NCI-H2196 treated with DMSO at 0.1 percent for 48 hours (cell line): ENCODE results near the gene RABGAP1L.
"Not testable (repeated sequence)": the region's sequence is repeated elsewhere in the genome, so short reads cannot be mapped to it uniquely, and the experiment has no call there.

Experiments used
- DNase-seq: peaks from one replicate; lab custom pipeline; 2025; ENCODE audit not compliant: unreplicated experiment; lab: John Stamatoyannopoulos, UW

Gene RABGAP1L

DNA sequence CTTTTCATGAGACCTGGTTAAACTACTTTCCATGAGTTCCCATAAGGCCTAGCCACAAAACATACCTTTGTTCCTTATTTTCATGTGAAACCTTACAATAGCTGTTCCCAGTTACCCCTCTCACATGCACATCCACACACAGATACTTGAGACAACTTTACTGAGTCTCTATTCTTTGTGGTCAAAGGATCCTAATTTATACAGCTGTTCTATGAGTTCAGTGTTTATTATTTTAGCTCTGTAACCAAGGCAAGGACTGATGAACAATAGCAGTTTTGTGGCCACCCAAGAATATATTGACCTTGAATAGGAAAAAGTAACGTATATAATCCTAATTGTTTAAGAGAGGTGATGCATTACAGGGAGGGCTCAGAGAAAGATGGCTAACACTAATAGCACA is 679.9 kb downstream of the RABGAP1L start:
- DNase-seq = no peak

DNA sequence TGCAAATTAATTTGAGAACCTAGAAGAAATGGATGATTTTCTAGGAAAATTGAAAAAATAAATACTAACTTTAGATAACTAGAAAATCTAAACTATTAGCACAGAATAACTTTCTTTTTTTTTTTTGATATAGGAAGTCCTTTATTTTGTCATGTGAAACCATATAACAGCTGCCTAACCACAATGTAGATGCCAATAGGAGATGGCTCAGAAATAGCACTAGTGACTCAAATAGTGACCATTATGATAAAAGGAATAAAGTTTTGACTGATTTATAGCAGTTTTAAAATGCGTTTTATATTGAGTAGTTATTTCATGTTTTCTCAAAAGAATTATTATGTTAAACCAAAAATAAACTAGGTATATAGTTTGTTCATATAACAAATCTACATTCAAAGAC is 682.4 kb downstream of the RABGAP1L start:
- DNase-seq = no peak

DNA sequence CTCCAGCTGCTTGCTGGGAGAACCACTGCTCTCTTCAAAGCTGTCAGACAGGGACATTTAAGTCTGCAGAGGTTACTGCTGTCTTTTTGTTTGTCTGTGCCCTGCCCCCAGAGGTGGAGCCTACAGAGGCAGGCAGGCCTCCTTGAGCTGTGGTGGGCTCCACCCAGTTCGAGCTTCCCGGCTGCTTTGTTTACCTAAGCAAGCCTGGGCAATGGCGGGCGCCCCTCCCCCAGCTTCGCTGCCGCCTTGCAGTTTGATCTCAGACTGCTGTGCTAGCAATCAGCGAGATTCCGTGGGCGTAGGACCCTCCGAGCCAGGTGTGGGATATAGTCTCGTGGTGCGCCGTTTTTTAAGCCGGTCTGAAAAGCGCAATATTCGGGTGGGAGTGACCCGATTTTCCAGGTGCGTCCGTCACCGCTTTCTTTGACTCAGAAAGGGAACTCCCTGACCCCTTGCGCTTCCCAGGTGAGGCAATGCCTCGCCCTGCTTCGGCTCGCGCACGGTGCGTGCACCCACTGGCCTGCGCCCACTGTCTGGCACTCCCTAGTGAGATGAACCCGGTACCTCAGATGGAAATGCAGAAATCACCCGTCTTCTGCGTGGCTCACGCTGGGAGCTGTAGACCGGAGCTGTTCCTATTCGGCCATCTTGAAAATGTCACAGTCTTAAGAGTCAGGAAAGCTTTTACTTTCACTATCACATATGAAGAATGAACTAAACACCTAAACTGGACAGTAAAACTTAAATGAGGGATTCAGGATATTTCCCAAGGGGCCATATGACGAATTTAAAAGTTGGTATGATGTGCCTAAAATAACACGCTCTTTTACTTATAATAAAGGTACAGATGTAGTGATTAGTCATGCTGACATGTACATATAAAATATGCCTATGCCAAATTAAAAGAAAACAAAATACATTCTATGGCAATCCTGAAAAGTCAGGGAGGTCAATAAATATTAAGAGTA is 689.6 kb downstream of the RABGAP1L start:
- not testable (repeated sequence) for DNase-seq

DNA sequence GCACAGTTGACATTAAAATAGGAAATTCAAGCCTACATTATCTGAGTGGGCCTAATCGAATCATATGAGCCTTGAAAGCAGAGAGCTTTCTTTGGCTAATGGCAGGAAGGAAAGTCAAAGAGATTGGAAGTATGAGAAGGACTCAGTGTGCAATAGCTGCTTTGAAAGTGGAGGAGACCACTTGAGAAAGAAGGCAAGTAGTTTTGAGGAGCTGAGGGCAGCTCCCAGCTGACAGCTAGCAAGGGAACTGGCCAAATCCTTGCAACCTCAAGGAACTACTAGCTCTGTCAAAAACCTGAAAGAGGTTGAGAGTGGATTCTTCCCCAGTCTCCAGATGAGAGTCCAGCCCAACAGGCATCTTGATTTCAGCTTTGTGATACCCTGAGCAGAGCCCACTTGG is 691.4 kb downstream of the RABGAP1L start:
- no peak for DNase-seq

DNA sequence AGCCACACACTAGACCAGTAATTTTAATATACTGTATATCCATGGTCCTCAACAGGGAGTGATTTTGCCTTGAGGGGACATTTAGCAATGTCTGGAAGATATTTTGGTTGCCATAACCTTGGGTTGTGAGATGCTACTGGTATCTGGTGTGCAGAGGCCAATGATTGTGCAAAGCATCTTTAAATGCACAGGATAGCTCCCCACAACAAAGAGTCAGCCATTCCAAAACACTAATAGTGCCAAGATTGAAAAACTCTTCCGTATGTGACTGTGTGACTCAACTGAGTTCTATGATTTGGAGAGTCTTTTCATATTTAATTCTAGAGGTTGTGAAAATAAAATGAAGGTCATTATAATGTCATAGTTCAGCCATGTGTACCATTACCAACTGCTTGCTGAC is 699.0 kb downstream of the RABGAP1L start:
- DNase-seq = no peak

DNA sequence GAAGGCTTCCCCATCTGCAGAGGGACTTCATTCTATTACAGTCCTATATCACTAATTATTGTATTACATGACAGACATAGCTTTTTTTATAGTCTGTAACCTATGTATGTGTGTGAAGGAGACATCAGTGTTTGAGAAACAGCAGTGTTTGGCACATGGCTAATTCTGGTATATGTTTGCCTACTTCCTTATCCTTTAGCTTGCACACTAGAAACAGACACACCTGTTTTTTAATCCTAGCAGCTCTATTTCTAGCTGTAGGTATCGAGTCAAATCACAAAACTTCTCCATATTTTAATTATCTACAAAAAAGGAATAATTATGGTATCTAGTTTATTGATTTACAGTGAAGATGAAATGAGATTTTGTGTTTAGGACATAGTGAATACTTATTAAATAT is 711.0 kb downstream of the RABGAP1L start:
- DNase-seq = no peak

DNA sequence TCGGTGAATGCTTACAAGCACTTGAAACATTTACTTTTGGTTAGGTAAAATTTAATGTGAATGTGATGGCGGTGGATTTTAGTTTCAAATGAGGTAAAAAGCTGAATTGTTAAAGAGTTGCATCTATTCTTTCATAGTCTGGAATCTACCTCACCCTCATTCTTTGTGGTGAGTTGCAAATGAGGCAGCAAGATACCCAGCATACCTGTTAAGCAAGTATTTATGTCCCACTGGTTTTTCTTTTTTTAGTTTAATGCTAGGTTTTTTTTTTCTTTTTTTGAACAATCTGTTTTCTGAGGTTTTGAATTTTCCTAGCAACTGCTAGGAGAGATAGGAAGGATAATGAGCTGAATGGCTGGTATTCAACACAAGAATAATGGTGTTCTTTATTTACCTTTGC is 712.6 kb downstream of the RABGAP1L start:
- no peak for DNase-seq

DNA sequence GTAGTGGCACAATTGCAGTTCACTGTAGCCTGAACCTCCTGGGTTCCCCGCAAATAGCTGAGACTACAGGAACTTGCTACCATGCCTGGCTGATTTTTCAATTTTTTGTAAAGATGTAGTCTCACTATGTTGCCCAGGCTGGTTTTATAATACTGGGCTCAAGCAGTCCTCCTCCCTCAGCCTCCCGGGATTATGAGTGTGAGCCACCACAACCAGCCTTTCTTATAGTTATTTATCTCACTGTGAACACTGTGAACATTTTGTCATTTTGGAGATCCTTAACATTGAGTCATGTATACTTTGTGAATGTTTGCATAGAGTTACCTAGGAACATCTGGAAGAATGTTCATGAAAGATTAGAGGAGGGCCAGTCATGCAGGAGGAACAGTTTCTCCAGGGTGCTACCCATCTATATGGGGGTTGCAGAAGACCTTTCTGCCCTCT is 713.3 kb downstream of the RABGAP1L start:
- DNase-seq = no peak

DNA sequence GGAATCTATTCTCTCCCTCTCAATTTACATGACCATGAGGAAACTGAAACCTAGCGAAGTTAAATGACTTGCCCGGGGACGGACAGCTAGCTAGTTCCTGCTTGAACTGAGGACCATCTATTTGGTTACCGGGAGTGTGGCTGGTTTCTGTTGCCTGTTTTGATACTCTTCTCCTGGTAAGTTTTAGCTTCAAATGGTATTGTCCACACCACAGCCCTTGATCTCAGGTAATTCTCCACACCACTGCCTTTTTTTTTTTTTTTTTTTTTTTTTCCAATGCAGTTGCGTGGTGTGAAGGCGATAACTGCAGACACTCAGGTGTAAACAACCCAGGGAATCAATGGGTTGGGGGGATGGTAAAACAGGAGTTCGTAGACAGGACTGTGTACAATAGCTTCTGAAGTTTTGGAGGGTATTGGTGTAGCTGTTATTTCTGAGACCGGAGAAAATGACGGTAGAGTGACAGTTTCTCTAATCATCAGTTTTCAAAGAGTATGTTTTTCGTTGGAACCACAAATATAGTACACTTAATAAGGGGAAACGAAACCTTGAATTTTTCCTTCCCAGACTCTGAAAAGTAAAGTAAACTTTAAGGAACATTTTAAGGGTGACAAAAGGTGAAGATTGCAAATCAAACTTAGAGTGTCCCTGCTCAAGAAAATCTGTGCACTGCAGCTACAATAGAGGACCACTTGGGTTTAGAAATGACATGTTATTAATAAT is 715.2 kb downstream of the RABGAP1L start:
- DNase-seq = no peak

DNA sequence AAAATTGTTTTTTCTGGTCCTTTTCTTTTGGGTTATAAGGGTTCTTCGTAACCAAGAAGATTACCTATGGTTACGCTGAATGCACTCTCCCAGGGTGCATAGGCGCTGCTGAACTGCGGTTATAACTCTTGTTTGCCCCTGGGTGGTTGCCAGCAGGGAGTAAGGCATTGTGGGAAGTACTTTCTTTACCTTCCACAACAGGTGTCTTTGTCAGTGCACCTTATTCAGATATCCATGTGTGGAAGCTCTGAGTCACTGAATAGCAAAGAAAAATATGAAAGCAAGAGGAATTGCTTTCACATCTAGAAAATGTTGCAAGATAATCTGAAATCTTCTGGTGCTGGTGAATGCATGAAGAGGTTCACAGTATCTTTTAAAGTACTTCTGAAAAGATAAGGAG is 716.0 kb downstream of the RABGAP1L start:
- peak; percentile 80 for DNase-seq

DNA sequence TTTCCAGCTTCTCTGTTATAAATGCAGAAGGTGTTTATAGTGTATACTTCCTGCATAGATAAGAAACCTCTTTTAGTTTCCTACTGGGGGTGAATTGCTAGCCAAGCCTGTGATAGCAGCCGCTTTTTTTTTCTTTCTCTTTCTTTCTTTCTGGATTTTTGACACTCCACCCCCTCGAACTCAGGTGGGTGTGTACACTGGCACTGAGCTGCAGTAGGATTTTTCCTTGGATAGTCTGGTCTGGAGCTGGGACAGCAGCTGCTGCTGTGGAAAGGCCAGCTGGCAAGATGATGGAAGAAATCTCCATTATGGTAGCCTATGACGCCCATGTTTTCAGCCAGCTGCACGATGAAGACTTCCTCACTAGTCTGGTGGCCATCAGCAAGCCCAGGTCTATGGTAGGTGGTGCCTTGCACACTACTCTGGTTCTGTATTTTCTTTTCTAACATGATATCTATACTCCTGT is 717.9 kb downstream of the RABGAP1L start:
- DNase-seq = no peak

DNA sequence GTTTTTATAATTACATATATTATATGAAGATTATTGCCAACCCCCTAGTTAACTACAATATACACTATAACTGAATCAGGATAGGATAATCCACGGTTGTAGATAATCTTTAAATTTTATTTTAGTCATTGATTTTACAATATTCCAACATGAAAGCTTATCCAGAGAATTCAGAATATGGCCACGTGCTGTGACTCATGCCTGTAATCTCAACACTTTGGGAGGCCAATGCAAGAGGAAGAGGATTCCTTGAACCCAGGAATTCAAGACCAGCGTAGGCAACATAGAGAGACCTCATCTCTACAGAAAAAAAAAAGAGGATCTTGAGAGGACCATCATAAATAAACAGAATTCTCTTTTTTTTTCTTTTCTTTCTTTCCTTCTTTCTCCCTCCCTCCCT is 720.9 kb downstream of the RABGAP1L start:
- DNase-seq = no peak

DNA sequence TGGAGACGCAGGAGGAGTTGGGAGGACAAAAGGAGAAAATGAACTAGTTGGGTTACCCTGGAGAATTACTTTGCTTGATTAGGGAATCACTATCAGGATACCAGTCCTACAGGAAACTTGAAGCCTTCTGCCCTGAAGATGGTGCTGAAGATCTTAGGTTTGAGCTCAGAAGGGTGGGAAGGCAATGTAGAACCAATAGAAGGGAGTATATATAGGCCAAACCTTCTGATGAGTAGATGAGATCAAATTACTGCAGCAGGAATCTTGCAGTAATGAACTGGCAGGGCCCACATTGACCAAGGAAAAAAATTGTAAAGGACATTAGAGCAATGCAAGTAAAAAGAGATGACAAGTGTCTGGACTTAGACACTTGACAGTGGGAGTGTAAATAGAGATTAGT is 724.1 kb downstream of the RABGAP1L start:
- no peak for DNase-seq

DNA sequence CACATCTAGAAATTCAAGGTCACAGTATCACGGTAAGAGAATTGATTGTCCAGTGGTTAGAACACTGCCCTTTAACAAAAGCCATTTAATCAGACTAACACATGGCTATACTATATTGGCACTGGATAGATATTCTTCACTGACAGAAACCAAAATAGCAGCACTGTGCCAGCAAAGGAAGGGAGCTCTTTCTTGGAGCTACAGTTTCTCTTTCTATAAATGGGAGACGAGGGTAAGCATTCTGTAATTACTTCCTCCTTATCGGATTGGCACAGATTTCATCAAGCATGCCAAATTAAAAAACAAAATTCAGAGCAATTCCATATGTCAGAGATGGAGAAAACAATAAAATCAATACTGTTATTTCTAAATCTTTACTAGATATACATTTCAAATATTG is 724.7 kb downstream of the RABGAP1L start:
- DNase-seq = no peak

DNA sequence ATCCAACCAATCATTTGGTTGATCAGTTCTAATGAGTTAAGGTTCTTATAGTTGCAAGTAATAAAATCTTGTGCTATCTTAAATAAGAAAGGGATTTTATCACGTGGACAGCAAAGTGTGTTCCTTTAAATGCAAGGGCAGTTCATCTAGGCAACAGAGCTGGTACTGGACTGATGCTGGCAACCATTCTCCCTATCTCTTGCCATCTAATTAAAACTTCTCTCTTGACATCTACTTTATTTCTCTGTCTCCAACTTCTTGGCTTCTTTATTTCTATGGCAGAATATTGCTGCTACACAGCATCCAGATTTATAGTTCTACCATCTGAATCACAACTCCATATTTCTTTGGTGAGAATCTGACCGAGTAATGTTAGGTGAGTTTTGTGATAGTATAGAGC is 725.2 kb downstream of the RABGAP1L start:
- DNase-seq = no peak

DNA sequence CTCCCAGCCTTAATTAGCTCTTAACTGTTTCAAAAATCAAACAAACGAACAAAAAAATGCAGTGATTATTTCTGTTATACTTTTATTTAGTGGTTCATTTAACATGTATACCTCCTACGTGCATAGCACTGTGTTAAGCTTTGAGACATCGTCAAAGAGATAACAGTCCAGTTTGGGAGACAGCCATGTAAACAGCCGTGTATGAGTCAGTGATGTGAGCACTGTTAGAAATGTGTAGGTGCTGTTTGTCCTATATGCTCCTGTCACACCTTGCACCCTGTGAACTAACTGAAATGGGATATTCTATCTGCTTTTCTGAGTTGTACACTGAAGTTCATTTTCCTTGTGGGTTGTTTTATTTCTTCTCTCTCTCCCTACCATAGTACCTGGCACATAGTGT is 730.7 kb downstream of the RABGAP1L start:
- DNase-seq = no peak

DNA sequence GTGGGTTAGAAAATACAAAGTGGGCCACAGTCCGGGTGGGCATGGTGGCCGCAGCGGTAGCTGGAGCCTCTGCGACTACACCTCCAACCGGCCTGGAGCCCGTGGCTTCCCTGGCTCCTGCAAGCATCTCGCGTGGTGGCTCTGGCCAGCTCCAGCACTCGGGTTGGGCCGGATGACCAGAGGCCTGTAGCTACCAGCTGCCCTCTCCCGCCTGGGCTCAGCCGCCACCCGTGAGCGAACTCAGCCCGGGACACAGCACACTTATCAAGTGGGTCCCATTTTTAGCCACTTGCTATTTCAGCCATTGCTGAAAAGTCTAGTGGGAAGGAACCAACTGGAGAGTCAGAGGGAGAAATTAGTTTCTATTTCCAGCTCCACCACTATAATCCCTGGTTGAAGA is 732.7 kb downstream of the RABGAP1L start:
- DNase-seq = no peak

DNA sequence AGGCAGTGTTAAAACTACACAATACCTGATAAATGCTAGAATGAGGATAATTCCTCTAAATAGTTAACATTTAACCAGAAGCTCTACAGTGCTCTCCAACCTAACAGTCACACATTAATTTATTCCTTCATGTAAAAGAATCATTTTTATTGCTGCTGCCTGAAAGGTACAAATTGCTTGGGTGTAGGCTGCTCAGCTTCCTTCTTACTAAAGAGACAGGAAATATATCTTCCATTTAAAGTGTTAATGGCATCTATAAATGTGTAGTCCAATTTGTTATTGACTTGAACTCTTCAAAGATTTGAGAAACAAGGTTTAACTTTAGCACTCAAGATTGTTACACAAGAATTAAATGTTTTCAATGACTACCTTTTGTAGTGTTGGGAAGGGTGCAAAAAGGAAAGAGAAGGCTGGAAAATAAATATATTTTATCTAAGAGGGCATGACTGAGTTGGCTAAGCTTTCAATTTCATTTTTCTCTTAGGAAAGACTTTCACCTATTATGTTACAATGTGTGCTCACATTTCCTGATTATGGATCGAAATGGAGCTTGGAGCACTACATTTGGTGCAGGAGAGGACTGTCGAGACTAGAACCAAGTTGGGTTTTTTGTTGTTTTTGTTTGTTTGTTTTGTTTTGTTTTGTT is 734.9 kb downstream of the RABGAP1L start:
- DNase-seq = no peak

DNA sequence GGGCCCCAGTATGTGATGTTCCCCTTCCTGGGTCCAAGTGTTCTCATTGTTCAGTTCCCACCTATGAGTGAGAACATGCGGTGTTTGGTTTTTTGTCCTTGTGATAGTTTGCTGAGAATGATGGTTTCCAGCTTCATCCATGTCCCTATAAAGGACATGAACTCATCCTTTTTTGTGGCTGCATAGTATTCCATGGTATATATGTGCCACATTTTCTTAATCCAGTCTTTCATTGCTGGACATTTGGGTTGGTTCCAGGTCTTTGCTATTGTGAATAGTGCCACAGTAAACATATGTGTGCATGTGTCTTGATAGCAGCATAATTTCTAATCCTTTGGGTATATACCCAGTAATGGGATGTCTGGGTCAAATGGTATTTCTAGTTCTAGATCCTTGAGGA is 736.3 kb downstream of the RABGAP1L start:
- not testable (repeated sequence) for DNase-seq

DNA sequence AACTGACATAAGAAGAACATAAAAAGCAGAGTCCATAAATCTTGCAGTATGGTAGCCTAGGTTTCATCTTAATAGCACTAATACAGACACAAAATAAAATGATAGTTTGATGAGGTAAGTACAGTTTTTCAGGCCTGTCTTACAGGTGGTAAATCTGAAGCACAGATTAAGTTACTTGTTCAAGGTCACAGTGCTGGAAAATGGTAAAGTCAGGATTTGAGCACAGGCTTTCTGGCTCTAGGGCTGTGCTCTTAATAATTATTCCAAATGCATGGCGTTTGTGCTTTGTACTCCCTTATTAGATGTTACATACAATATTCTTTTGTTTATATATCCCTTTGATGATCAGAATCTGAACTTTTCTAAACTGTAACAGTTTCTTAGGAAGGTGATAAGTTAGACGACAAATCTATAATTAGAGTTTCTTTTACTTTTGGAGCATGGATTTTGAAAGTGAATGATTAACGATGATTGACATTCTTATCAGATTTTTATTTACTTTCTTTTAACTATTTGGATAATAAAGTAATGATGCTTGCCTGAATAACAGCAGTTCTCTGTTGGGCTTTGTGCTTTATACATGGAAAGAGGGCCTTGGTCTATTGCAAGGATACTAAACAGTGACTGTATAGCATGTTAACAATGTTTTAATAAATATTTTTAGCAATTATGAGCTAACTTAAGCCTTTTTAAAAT is 738.9 kb downstream of the RABGAP1L start:
- no peak for DNase-seq

DNA sequence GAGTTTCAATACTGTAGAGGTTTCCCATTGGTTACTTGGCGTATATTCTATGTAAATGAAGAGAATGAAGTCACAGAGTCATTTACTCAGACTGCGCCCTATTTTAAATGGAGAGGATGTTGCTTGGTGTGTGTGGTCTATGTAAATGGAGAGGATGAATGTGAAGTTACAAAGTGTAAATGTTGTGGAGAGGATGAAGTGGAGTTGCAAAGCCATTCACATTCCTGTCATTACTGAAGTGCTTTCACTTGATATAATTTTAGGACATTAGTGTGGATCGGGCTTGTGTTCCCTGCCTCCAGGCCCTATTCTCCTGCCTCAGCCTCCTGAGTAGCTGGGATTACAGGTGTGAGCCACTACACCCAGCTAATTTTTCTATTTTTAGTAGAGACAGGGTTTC is 741.0 kb downstream of the RABGAP1L start:
- DNase-seq = no peak
